SH-SY5Y (cell line): ENCODE results near the gene ZNF202.

ENCODE experiments used
- GATA2 ChIP-seq: IDR thresholded peaks from 2 replicates; pipeline ENCODE4 v1.6.1; 2011; ENCODE audit warnings: mild to moderate bottlenecking, low read depth, low read length
- GATA3 ChIP-seq: IDR thresholded peaks from 2 replicates; pipeline ENCODE4 v1.6.1; 2011; ENCODE audit warnings: low read depth, mild to moderate bottlenecking, low read length, moderate library complexity

The ZNF202 gene

GRCh38 chr11:123707606-123708205 is 33.8 kb downstream of the ZNF202 start:
- TF ChIP-seq GATA3: no peak
- TF ChIP-seq GATA2: no peak

GRCh38 chr11:123707206-123707605 is 34.3 kb downstream of the ZNF202 start:
- TF ChIP-seq GATA2 (no peak), GATA3 (no peak)

DNA sequence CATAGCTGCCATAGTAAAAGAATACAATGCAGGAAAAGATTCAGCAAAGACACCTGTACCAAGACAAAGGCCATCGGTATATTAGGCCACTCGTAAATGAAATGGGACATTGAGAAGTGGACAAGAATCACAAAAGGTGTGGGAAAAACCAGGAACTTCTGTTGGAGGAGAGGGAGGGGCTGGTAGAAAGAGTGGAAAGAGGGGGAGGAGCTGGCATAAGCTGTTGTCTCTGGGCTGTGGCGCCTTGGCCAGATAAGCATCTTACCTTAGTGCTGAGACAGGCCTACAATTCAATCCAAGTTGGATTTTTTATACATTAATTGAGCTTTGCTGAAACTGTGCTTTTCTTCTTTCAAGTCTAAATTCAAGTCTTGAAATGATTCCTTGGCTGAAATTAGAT is 37.1 kb downstream of the ZNF202 start:
- TF ChIP-seq GATA2: no peak
- no peak for TF ChIP-seq GATA3

DNA sequence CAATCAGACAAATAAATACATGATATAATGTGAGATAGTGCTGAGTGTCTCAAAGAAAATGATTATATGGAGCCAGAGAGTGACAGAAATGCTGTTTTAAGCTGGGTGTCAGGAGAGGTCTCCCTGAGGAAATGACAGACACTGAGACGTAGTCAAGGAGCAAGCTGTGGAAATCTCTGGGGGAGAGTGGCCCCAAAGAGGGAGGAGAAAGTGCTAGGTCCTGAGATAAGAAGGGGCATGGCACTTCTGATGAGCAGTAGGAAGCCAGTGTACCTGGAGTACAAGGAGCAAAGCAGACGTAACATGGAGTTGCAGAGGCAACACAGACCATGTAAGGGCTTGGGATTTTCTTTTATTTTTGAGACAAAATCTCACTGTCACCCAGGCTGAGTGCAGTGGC is 38.8 kb downstream of the ZNF202 start:
- TF ChIP-seq GATA3 (no peak), GATA2 (no peak)

GRCh38 chr11:123702139-123702538 is 39.3 kb downstream of the ZNF202 start:
- no peak for TF ChIP-seq GATA2
- no peak for TF ChIP-seq GATA3

DNA sequence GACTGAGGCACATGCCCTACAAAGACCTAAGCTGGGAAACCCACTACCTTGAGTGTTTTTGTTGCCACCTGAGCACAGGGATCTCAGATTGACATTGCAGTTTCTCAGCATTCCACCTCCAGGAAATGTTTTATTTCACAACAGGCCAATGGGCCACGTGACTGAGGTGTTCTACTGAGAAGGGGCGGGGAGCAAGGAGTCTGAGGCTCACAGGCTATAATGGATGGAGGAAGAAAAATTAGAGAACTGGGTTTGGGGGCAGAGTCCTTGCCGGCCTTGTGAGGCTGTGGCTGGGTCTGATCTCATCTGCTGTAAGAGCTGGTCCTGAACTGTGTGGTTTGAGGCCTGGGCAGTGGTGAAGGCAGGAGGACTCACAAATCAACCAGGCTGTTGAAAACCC is 40.7 kb downstream of the ZNF202 start:
- TF ChIP-seq GATA3 (no peak), GATA2 (no peak)

- TF ChIP-seq GATA3: no peak
- no peak for TF ChIP-seq GATA2
Measured at GRCh38 chr11:123698546-123699127, 42.8 kb downstream of the ZNF202 start.

GRCh38 chr11:123696183-123696582 is 45.3 kb downstream of the ZNF202 start:
- no peak for TF ChIP-seq GATA3
- TF ChIP-seq GATA2: no peak

GRCh38 chr11:123695231-123695630 is 46.2 kb downstream of the ZNF202 start:
- TF ChIP-seq GATA3 (no peak), GATA2 (no peak)

- TF ChIP-seq GATA2 (no peak), GATA3 (no peak)
Measured at GRCh38 chr11:123694551-123694950, 46.9 kb downstream of the ZNF202 start.

DNA sequence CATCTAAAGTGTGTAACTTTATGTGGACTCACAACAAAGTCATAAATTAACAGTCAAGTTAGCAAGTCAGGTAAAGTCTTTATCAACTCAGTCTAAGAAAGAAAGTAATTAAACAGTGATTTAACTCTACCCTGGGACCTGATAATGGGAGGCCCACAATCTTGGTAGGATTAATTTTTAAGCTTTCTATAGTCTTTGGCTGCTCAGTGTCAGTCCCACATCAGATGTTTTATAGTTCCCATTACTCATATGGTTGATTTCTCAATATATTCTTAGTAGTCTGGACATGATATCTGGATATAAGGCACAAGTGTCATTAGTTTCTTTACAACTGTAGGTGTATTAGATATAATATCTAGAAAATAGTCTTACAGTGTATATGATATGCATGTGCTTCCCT is 48.5 kb downstream of the ZNF202 start:
- TF ChIP-seq GATA2: no peak

- TF ChIP-seq GATA3: no peak
- TF ChIP-seq GATA2: no peak
Measured at GRCh38 chr11:123690485-123690884, 51.0 kb downstream of the ZNF202 start.

- TF ChIP-seq GATA3: no peak
- no peak for TF ChIP-seq GATA2
Measured at GRCh38 chr11:123684601-123685000, 56.9 kb downstream of the ZNF202 start.

DNA sequence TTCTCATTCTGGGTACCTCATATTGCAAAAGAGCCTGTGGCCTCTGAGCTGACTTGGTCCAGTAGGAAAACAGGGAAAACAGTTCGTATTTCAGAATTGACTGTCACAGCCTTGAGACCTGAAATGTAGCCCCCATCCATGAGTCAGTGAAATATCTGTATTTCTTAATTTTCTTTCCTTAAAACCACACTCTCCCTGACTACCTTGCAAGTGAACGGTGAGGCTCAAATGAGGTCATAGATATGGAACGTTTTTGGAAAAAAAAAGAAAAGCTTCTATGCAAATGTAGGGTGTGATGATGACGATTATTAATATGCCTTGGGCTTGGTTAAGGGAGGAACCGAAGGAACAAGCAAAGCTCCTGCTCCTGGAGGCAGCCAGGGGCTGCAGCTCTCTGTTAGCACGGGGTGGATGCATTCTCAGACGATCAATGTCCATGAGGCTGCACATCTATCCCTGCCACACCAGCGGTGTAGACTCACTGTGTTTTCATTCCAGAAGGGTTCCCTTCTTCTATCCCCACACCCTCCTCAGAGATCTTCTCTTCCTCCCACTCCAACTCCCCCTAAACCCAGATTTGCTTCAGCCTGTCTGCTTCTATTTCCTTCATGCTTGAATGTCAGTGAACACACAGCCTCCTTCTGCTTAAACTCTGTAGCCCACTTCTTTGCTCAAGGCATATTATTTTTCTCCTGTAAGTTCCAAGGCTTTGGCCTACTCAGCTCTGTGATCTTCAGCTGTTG is 57.9 kb downstream of the ZNF202 start:
- no peak for TF ChIP-seq GATA3
- TF ChIP-seq GATA2: no peak
